SK-N-MC (cell line): ENCODE measurements around the gene DIAPH3.

Experiments
- EZH2 ChIP-seq: fragments of 200-600 bp; sonication (generic); IDR thresholded peaks from one replicate; pipeline ENCODE4 v1.6.1; 2017; ENCODE audit warnings: antibody characterized with exemption
- FOXP2 ChIP-seq: optimal IDR thresholded peaks from 2 replicates; pipeline ENCODE3; 2011; ENCODE audit warnings: mild to moderate bottlenecking, moderate library complexity; ENCODE audit not compliant: insufficient read depth; ENCODE audit errors: extremely low read length, control extremely low read depth
- POLR2AphosphoS5 ChIP-seq: IDR thresholded peaks from 2 replicates; pipeline ENCODE4 v1.6.1; 2012; ENCODE audit warnings: mild to moderate bottlenecking, low read depth, low read length, borderline replicate concordance

GRCh38 chr13:59641817-59642216, 521.9 kb downstream of the DIAPH3 start:
- TF ChIP-seq POLR2AphosphoS5 = no peak
- TF ChIP-seq EZH2 = no peak
- no peak for TF ChIP-seq FOXP2
